SK-N-SH treated with all-trans-retinoic acid at 6 μM for 48 hours (cell line): ENCODE measurements around the gene SYK.

Source experiments
- ATAC-seq: fragments of 200-7000 bp; cut with Tn5 transposase; 3 replicates; pipeline ENCODE4 v1.9.1; 2020; ENCODE audit warnings: mild to moderate bottlenecking, moderate library complexity
- ARNTL ChIP-seq: fragments of 450-650 bp; formaldehyde crosslinking; IDR thresholded peaks from 2 replicates; pipeline ENCODE4 v1.5.0; 2020; ENCODE audit warnings: low read depth, mild to moderate bottlenecking, moderate library complexity, borderline replicate concordance
- BACH2 ChIP-seq: fragments of 250-450 bp; sonication (Bioruptor Pico); IDR thresholded peaks from 2 replicates; pipeline ENCODE4 v1.9.0; 2021; ENCODE audit warnings: mild to moderate bottlenecking, borderline replicate concordance
- CSDC2 ChIP-seq: fragments of 250-450 bp; sonication (Bioruptor Pico); IDR thresholded peaks from 2 replicates; pipeline ENCODE4 v1.5.0; 2020; ENCODE audit warnings: mild to moderate bottlenecking, moderate library complexity
- ESRRG ChIP-seq: fragments of 250-450 bp; sonication (Bioruptor Pico); IDR thresholded peaks from 2 replicates; pipeline ENCODE4 v1.6.1; 2021; ENCODE audit warnings: mild to moderate bottlenecking
- GLIS3 ChIP-seq: fragments of 250-450 bp; sonication (Bioruptor Pico); IDR thresholded peaks from 2 replicates; pipeline ENCODE4 v1.5.0; 2020; ENCODE audit warnings: mild to moderate bottlenecking, moderate library complexity
- ISL1 ChIP-seq: fragments of 250-450 bp; sonication (Bioruptor Pico); IDR thresholded peaks from 2 replicates; pipeline ENCODE4 v2.1.2; 2022; ENCODE audit warnings: mild to moderate bottlenecking, moderate library complexity
- OSR1 ChIP-seq: fragments of 250-450 bp; sonication (Bioruptor Pico); IDR thresholded peaks from 2 replicates; pipeline ENCODE4 v1.8.0; 2022; ENCODE audit warnings: moderate library complexity, mild to moderate bottlenecking, inconsistent platforms
- PPARA ChIP-seq: fragments of 250-450 bp; sonication (Bioruptor Pico); IDR thresholded peaks from 2 replicates; pipeline ENCODE4 v1.5.0; 2020; ENCODE audit warnings: mild to moderate bottlenecking, borderline replicate concordance
- RARB ChIP-seq: fragments of 250-450 bp; sonication (Bioruptor Pico); IDR thresholded peaks from 2 replicates; pipeline ENCODE4 v1.8.0; 2021; ENCODE audit warnings: mild to moderate bottlenecking, moderate library complexity
- SNAI2 ChIP-seq: fragments of 250-450 bp; sonication (Bioruptor Pico); IDR thresholded peaks from 2 replicates; pipeline ENCODE4 v1.5.0; 2020; ENCODE audit warnings: mild to moderate bottlenecking, moderate library complexity
- TCF4 ChIP-seq: fragments of 250-450 bp; sonication (Bioruptor Pico); IDR thresholded peaks from 2 replicates; pipeline ENCODE4 v1.8.0; 2021; ENCODE audit warnings: mild to moderate bottlenecking, moderate library complexity, borderline replicate concordance
- TOX ChIP-seq: fragments of 250-450 bp; sonication (Bioruptor Pico); IDR thresholded peaks from 2 replicates; pipeline ENCODE4 v1.8.0; 2021; ENCODE audit warnings: mild to moderate bottlenecking, moderate library complexity, borderline replicate concordance
- ZC3H10 ChIP-seq: fragments of 250-450 bp; sonication (Bioruptor Pico); IDR thresholded peaks from 2 replicates; pipeline ENCODE4 v1.5.1; 2021; ENCODE audit warnings: mild to moderate bottlenecking, moderate library complexity
- ZFP3 ChIP-seq: fragments of 250-450 bp; sonication (Bioruptor Pico); IDR thresholded peaks from 2 replicates; pipeline ENCODE4 v1.5.0; 2020; ENCODE audit warnings: mild to moderate bottlenecking, moderate library complexity
- ZFP30 ChIP-seq: fragments of 450-650 bp; formaldehyde crosslinking; IDR thresholded peaks from 2 replicates; pipeline ENCODE4 v1.5.0; 2022; ENCODE audit warnings: mild to moderate bottlenecking, moderate library complexity
- ZNF565 ChIP-seq: fragments of 450-650 bp; formaldehyde crosslinking; conservative IDR thresholded peaks from 2 replicates; pipeline ENCODE4 v1.5.0; 2020; ENCODE audit warnings: low read depth, mild to moderate bottlenecking, moderate library complexity
- ZNF70 ChIP-seq: fragments of 450-650 bp; formaldehyde crosslinking; IDR thresholded peaks from 2 replicates; pipeline ENCODE4 v1.5.0; 2020; ENCODE audit warnings: mild to moderate bottlenecking, moderate library complexity
- ZNF8 ChIP-seq: fragments of 450-650 bp; formaldehyde crosslinking; IDR thresholded peaks from 2 replicates; pipeline ENCODE4 v1.5.0; 2020; ENCODE audit warnings: mild to moderate bottlenecking, moderate library complexity
- TF ChIP-seq, protein P1 (sequence below): fragments of 250-450 bp; sonication (Bioruptor Pico); IDR thresholded peaks from 2 replicates; pipeline ENCODE4 v1.5.1; 2020; ENCODE audit warnings: low read depth, mild to moderate bottlenecking, moderate library complexity
- TF ChIP-seq, protein P2 (sequence below): fragments of 250-450 bp; sonication (Bioruptor Pico); IDR thresholded peaks from 2 replicates; pipeline ENCODE4 v1.8.0; 2021; ENCODE audit warnings: low read depth, mild to moderate bottlenecking, moderate library complexity, borderline replicate concordance
- TF ChIP-seq, protein P3 (sequence below): fragments of 250-450 bp; sonication (Bioruptor Pico); IDR thresholded peaks from 2 replicates; pipeline ENCODE4 v1.5.1; 2021; ENCODE audit warnings: mild to moderate bottlenecking, moderate library complexity
- TF ChIP-seq, protein P4 (sequence below): fragments of 250-450 bp; sonication (Bioruptor Pico); IDR thresholded peaks from 2 replicates; pipeline ENCODE4 v1.5.0; 2020; ENCODE audit warnings: mild to moderate bottlenecking, moderate library complexity

The SYK gene

DNA sequence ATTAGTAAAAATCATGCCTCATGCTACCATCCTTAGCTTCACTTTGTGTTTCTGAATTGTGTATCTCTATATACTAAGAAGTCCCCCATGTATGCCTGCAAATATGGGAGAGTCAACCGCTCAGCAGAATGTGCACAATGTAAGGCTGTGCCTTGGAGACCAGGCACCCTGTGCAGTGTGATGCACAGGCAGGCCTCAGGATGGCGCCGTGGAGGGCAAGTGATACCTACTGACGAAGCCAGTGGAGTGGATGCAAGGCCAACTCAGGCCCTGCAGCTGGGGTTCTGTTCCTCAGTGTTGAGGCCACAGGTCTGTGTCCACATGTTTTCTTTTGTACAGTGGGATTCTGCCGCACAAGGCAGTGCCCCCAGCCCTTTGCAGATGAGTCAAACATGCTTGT, 28.4 kb downstream of the SYK start:
- TF ChIP-seq TCF4, result no peak
- no peak for TF ChIP-seq ZNF565 (CRISPR knock-in tag)
- TF ChIP-seq, protein P1, sequence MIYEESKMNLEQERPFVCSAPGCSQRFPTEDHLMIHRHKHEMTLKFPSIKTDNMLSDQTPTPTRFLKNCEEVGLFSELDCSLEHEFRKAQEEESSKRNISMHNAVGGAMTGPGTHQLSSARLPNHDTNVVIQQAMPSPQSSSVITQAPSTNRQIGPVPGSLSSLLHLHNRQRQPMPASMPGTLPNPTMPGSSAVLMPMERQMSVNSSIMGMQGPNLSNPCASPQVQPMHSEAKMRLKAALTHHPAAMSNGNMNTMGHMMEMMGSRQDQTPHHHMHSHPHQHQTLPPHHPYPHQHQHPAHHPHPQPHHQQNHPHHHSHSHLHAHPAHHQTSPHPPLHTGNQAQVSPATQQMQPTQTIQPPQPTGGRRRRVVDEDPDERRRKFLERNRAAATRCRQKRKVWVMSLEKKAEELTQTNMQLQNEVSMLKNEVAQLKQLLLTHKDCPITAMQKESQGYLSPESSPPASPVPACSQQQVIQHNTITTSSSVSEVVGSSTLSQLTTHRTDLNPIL (CRISPR knock-in tag), result no peak
- TF ChIP-seq OSR1 (CRISPR knock-in tag), result no peak
- TF ChIP-seq, protein P2, sequence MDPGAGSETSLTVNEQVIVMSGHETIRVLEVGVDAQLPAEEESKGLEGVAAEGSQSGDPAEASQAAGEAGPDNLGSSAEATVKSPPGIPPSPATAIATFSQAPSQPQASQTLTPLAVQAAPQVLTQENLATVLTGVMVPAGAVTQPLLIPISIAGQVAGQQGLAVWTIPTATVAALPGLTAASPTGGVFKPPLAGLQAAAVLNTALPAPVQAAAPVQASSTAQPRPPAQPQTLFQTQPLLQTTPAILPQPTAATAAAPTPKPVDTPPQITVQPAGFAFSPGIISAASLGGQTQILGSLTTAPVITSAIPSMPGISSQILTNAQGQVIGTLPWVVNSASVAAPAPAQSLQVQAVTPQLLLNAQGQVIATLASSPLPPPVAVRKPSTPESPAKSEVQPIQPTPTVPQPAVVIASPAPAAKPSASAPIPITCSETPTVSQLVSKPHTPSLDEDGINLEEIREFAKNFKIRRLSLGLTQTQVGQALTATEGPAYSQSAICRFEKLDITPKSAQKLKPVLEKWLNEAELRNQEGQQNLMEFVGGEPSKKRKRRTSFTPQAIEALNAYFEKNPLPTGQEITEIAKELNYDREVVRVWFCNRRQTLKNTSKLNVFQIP, result no peak
- TF ChIP-seq ZFP3 (CRISPR knock-in tag), result no peak
- TF ChIP-seq, protein P3, sequence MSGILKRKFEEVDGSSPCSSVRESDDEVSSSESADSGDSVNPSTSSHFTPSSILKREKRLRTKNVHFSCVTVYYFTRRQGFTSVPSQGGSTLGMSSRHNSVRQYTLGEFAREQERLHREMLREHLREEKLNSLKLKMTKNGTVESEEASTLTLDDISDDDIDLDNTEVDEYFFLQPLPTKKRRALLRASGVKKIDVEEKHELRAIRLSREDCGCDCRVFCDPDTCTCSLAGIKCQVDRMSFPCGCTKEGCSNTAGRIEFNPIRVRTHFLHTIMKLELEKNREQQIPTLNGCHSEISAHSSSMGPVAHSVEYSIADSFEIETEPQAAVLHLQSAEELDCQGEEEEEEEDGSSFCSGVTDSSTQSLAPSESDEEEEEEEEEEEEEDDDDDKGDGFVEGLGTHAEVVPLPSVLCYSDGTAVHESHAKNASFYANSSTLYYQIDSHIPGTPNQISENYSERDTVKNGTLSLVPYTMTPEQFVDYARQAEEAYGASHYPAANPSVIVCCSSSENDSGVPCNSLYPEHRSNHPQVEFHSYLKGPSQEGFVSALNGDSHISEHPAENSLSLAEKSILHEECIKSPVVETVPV (CRISPR knock-in tag), result no peak
- TF ChIP-seq ZFP30, result no peak
- TF ChIP-seq SNAI2 (CRISPR knock-in tag), result no peak
- TF ChIP-seq BACH2 (CRISPR knock-in tag), result no peak
- TF ChIP-seq ZNF70 (CRISPR knock-in tag), result no peak
- TF ChIP-seq ZNF8 (CRISPR knock-in tag), result no peak
- TF ChIP-seq ESRRG (CRISPR knock-in tag), result no peak
- no peak for ATAC-seq

DNA sequence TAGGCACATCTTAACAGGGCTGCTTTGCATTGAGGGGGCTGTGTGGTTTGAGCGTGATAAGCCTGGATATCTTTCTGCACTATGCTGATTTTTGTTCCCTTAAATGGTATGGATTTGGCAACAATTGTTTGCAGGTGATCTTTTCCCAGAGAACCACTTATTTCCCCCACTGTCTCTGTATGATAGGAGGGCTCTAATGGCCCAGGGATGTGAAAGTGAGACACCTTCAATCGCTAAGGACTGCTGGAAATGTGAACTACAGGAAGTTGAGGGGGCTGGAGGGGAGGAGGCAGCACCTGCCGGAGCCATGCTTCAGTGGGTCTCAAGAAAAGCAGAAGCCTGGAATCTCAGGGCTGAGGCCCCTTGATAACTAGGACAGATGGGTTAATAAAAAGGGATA, 29.4 kb downstream of the SYK start:
- no peak for ATAC-seq
- no peak for TF ChIP-seq ZNF70 (CRISPR knock-in tag)
- no peak for TF ChIP-seq ZNF565 (CRISPR knock-in tag)
- no peak for TF ChIP-seq OSR1 (CRISPR knock-in tag)
- TF ChIP-seq PPARA, result no peak
- no peak for TF ChIP-seq GLIS3 (CRISPR knock-in tag)
- no peak for TF ChIP-seq RARB (CRISPR knock-in tag)
- no peak for TF ChIP-seq ISL1 (CRISPR knock-in tag)
- TF ChIP-seq ESRRG (CRISPR knock-in tag), result no peak
- TF ChIP-seq, protein P2, result no peak
- TF ChIP-seq BACH2 (CRISPR knock-in tag), result no peak
- TF ChIP-seq ZNF8 (CRISPR knock-in tag), result no peak
- TF ChIP-seq ARNTL, result no peak
- no peak for TF ChIP-seq ZC3H10 (CRISPR knock-in tag)
- TF ChIP-seq, all 23 proteins: peak for 0

DNA sequence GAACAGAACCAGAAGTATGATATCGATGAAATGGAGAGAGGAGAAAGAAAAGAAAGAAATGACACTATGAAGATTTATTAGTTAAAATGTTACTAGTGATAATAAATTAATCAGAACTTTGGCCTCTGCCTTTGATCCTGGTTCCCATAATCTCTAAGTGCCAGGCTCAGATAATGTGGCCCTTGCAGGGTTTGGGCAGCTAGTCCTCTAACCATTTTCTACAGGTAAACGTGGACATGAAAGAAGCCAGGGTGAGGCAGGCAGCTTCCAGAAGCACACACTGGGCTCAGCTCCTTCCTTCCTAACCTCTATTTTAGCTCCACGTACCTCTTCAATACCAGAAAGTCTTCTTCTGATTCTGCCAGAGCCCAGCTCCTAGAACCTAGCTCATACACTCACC, 30.6 kb downstream of the SYK start:
- no peak for ATAC-seq
- TF ChIP-seq, protein P2, result no peak
- no peak for TF ChIP-seq CSDC2 (CRISPR knock-in tag)
- TF ChIP-seq ARNTL, result no peak
- no peak for TF ChIP-seq TOX (CRISPR knock-in tag)
- TF ChIP-seq, protein P4, sequence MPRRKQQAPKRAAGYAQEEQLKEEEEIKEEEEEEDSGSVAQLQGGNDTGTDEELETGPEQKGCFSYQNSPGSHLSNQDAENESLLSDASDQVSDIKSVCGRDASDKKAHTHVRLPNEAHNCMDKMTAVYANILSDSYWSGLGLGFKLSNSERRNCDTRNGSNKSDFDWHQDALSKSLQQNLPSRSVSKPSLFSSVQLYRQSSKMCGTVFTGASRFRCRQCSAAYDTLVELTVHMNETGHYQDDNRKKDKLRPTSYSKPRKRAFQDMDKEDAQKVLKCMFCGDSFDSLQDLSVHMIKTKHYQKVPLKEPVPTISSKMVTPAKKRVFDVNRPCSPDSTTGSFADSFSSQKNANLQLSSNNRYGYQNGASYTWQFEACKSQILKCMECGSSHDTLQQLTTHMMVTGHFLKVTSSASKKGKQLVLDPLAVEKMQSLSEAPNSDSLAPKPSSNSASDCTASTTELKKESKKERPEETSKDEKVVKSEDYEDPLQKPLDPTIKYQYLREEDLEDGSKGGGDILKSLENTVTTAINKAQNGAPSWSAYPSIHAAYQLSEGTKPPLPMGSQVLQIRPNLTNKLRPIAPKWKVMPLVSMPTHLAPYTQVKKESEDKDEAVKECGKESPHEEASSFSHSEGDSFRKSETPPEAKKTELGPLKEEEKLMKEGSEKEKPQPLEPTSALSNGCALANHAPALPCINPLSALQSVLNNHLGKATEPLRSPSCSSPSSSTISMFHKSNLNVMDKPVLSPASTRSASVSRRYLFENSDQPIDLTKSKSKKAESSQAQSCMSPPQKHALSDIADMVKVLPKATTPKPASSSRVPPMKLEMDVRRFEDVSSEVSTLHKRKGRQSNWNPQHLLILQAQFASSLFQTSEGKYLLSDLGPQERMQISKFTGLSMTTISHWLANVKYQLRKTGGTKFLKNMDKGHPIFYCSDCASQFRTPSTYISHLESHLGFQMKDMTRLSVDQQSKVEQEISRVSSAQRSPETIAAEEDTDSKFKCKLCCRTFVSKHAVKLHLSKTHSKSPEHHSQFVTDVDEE (CRISPR knock-in tag), result no peak
- no peak for TF ChIP-seq BACH2 (CRISPR knock-in tag)
- TF ChIP-seq ZNF565 (CRISPR knock-in tag), result no peak
- no peak for TF ChIP-seq ISL1 (CRISPR knock-in tag)
- no peak for TF ChIP-seq ZNF8 (CRISPR knock-in tag)
- no peak for TF ChIP-seq TCF4
- TF ChIP-seq, protein P3 (CRISPR knock-in tag), result no peak
- no peak for TF ChIP-seq SNAI2 (CRISPR knock-in tag)
- no peak for TF ChIP-seq ZFP30
- TF ChIP-seq, protein P1 (CRISPR knock-in tag), result no peak
- no peak for TF ChIP-seq OSR1 (CRISPR knock-in tag)
- no peak for TF ChIP-seq ZNF70 (CRISPR knock-in tag)
- TF ChIP-seq ZC3H10 (CRISPR knock-in tag), result no peak
- TF ChIP-seq GLIS3 (CRISPR knock-in tag), result no peak
